Activated CD4-positive, alpha-beta T cell treated with anti-CD3 and anti-CD28 coated beads, Interleukin-2, amount 50 U/mL, for 48 hours (primary cell): ENCODE measurements around the gene NAT14.

Source experiments
- DNase-seq, 2 experiments: peaks; one replicate each; pipeline ENCODE4 v3.0.0-alpha.2; 2020

NAT14 gene

DNA sequence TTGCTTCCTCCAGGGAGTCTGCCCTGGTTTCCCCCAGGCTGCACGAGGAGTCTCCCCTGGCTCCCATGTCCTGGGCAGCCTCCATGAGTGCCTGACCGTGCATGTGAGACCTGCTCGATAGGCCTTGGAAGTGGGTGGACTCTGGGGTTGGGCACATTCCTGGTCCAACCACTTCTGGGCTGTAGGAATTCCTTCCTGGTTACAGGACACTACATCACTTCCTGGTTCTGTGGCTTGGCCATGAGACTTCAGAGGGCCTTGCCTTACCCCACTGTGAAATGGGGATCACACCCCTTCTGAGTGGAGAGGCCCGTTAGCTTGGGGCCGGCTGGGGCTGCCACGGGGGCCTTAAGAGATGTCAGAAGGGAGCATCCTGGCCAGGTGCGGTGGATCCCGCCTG lies 12.5 kb upstream of the NAT14 start:
- no peak for DNase-seq

GRCh38 chr19:55473225-55474012 lies 11.6 kb upstream of the NAT14 start:
- DNase-seq = no peak

GRCh38 chr19:55474269-55475265 lies 10.4 kb upstream of the NAT14 start:
- DNase-seq = no peak

GRCh38 chr19:55476100-55476775 lies 8.8 kb upstream of the NAT14 start, which contains the start of gene ZNF628:
Gene ZNF628 (plus strand): TSS chr19:55476617. CDS start chr19:55479911, 3,294 bp downstream.
- peak; percentile 99 for DNase-seq

GRCh38 chr19:55477905-55478304 lies 7.1 kb upstream of the NAT14 start:
- DNase-seq = no peak

- DNase-seq = no peak
Observed at GRCh38 chr19:55478364-55478763, 6.6 kb upstream of the NAT14 start.

- no peak for DNase-seq
Observed at GRCh38 chr19:55479045-55479444, 5.9 kb upstream of the NAT14 start.

GRCh38 chr19:55479451-55480230 lies 5.3 kb upstream of the NAT14 start:
- no peak for DNase-seq

DNA sequence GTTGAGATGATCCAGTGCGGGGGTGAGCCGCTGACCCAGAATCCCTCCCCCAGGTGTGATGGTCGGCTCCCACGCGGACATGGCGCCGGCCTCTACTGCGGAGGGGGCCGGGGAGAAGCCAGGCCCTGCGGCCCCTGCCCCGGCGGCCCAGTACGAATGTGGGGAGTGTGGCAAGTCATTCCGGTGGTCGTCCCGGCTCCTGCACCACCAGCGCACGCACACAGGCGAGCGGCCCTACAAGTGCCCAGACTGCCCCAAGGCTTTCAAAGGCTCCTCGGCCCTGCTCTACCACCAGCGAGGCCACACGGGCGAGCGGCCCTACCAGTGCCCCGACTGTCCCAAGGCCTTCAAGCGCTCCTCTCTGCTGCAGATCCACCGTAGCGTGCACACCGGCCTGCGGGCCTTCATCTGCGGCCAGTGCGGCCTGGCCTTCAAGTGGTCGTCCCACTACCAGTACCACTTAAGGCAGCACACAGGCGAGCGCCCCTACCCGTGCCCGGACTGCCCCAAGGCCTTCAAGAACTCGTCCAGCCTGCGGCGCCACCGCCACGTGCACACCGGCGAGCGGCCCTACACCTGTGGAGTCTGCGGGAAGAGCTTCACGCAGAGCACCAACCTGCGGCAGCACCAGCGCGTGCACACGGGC lies 3.7 kb upstream of the NAT14 start:
- DNase-seq = no peak

- DNase-seq = no peak
Observed at GRCh38 chr19:55481794-55482155, 3.2 kb upstream of the NAT14 start.

GRCh38 chr19:55482156-55482961 lies 2.6 kb upstream of the NAT14 start:
- no peak for DNase-seq

- no peak for DNase-seq
Observed at GRCh38 chr19:55482967-55483705, 1.9 kb upstream of the NAT14 start.

DNA sequence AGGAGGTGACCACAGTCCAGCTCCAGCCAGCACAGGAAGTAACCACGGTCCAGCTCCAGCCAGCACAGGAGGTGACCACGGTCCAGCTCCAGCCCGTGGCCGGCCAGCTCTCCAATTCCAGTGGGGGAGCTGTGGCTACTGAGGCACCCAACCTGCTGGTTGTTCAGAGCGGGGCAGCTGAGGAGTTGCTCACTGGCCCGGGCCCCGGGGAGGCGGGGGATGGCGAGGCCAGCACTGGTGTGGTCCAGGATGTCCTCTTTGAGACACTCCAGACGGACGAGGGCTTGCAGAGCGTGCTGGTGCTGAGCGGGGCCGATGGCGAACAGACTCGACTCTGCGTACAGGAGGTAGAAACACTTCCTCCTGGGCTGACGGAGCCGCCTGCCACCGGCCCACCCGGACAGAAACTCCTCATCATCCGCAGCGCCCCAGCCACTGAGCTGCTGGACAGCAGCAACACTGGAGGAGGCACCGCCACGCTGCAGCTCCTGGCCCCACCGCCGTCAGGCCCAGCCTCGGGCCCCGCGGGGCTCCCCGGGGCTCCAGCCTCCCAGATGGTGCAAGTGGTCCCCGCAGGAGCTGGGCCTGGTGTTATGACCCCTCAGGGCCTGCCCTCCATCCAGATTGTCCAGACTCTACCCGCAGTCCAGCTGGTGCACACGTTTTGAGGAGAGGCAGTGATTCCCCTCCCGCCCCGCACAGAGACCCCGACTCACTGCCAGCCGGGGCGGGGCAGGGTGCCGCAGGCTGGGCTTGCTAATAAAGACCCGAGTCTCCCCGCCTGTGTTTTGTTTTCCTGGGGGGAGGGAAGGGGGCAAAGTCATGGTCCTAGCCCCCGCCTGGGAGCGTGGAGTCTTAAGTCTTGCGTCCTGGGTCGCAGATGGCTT lies 1.0 kb upstream of the NAT14 start:
- no peak for DNase-seq

GRCh38 chr19:55485439-55486011 lies 537 bp downstream of the NAT14 start:
- DNase-seq = no peak

GRCh38 chr19:55486043-55486970 lies 1.3 kb downstream of the NAT14 start:
- DNase-seq = no peak

GRCh38 chr19:55486971-55487923 lies 2.3 kb downstream of the NAT14 start:
- peak; percentile 68 to 76 for DNase-seq
